NCI-H146 treated with DMSO at 0.1 percent for 48 hours (cell line): ENCODE measurements around the gene MYZAP.

Source experiments
- DNase-seq: peaks from one replicate; lab custom pipeline; 2025; ENCODE audit not compliant: unreplicated experiment; lab: John Stamatoyannopoulos, UW

Gene MYZAP, protein sequence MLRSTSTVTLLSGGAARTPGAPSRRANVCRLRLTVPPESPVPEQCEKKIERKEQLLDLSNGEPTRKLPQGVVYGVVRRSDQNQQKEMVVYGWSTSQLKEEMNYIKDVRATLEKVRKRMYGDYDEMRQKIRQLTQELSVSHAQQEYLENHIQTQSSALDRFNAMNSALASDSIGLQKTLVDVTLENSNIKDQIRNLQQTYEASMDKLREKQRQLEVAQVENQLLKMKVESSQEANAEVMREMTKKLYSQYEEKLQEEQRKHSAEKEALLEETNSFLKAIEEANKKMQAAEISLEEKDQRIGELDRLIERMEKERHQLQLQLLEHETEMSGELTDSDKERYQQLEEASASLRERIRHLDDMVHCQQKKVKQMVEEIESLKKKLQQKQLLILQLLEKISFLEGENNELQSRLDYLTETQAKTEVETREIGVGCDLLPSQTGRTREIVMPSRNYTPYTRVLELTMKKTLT

DNA sequence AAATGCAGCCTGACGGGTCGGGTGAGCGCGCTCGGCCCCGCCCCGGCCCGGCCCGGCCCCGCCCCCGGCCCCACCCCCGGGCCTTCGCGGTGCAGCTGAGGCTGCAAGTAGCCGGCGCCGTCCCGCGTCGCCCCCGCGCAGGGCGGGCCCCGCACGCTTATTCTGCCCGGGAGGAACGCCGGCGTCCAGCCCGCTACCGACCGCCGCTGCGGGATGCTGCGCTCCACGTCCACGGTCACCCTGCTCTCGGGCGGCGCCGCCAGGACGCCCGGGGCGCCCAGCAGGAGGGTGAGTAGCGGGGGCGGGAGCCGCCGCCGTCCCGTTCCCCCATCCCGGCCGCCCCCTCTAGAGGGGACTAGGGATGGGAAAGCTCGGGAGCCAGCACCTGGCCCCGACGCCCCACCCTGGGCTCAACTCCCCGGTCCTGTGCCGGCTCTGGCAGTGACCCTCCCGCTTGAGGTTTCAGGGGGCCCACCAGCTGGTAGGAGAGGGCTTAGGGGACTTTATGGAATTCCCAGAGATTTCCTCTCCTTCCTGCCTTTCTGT is at the start of gene MYZAP:
Gene MYZAP, plus strand, starts transcription at position 83 of the 546 bp plus-strand sequence. Its CDS starts 131 bp downstream, at position 214.
- DNase-seq = no peak

DNA sequence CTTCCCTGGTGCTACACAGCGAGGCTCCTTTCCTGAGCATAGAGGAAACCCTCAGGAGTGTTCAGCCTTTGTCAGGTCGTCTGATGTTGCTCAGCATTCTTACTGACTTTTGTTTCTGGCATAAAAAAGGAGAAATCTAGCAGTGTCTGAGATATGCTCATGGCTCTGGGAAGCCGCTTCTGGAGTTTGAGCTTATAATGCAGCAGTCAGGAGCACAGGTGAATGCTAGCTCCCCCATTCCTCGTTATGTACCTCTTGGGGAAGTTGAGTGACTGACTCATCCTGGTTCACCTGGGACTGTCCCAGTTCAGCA is 49.2 kb upstream of the MYZAP start:
- DNase-seq = no peak

DNA sequence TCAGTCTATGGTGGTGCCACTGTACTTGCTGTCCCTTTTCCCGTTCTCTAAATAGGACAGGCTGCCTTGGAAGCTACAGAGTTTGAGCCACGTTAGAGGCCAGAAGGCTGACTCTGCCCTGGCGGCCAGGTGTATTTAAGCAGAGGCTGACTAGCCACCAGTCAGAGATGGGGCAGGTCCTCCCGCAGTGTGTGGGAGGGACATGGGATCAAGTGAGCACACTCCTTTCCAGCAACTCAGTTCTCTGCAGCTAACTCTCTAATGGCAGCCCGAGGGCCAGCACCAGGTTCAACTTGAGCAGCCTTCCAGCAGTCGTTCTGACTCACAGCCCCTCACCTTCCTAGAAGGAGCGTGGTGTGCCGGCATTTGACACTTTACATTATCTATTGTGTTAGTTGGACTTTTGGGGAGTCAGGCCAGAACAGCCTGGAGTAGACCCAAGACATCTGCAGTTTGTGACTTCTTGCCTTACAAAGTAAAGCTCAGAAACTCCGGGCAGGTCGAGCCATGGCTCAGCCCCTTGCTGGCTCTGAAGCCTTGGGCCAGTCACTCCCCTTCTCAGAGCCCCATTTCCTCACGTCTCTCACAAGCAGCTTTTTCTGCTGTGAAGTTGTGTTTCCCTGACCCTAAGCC is 46.7 kb upstream of the MYZAP start:
- no peak for DNase-seq

DNA sequence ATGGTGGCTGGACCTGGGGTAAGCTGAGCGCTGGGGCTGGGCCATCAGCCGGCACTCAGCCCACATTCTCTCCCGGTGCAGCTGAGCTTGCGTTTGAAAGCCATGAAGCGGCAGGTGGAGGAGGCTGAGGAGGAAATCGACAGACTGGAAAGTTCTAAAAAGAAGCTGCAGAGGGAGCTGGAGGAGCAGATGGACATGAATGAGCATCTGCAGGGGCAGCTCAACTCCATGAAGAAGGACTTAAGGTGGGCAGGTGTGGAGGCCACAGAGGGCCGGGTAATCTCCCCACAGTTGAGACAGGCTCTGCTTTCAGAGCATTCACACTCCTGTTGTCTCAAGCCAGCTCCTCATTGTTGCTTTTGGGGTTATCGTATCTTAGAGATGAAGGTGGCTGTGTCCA is 45.7 kb upstream of the MYZAP start:
- no peak for DNase-seq

DNA sequence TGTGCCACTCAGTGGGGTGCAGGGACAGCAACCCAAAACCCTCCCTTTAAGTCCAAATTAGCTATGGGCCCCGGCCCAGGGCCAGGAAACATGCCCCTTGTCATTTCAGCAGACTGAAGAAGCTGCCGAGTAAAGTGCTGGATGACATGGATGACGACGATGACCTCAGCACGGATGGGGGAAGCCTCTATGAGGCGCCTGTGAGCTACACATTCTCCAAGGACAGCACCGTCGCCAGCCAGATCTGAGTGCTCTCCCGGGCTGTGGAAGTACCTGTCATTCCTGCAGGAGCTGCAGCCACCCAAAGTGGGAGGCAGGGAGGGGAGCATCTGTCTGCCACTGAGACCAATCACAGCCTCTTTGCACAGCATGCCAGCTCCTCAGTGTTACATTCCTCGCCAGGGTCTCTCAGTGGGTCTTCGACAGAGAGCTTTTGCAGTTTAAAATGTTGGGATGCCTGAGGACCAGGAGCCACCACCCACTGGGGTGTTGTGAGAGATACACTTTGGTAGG is 44.4 kb upstream of the MYZAP start:
- no peak for DNase-seq

DNA sequence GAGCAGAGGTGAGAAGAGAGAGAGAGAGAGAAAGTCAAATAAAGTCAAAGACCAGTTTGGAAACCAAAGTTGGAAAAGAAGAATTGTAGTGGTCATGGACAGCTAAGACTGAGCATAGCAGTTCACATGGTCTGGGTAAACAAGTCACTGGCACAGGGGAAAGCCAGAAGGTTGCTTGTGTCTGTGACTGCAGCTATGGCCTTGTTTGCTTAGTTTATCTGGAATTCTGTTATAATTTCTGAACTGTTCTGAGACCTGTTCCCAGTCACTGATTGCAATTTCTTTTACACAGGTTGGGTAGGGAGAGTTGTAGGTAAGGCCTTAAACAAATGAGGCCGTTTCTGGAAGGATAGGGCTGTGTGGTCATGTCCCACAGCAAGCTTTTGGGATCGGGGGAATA is 43.4 kb upstream of the MYZAP start:
- DNase-seq = no peak

DNA sequence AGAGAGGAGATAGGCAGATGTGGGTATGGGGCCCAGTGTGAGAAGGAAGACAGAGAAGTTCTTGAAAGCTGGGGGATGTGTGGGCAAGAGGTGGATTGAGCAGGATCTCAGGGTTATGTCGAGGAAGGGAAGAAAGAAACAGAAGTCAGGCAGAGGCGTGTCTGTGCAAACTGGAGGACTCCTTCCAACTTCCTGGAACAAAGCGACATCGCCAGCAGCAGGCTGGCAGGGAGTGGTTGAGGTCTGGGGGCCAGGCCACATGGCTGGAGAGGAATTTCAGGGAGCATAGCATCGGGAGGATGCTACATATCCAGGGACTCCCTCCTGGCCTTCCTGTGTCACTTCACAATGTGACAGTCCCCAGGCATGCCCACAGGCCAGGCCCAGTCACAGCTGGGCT is 42.9 kb upstream of the MYZAP start:
- DNase-seq = no peak

DNA sequence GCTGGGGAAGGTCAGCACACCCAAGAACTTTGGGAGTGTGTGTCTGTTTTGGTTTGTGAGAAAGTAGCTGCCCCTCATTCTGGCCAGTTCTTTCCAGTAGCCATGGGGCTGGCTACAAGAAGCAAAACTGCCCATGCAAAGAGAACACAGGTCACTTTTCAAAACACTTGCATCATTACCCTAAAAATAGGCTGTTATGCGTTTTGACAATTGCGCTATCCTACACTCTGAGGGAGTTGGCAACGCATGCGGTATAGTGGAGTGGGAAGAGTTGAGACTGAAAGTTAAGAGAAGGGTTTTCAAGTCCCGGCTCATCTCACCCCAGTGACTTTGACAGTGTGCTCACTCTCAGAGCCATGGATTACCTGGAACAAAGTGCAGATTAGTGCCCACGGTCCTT is 41.8 kb upstream of the MYZAP start:
- DNase-seq = no peak

DNA sequence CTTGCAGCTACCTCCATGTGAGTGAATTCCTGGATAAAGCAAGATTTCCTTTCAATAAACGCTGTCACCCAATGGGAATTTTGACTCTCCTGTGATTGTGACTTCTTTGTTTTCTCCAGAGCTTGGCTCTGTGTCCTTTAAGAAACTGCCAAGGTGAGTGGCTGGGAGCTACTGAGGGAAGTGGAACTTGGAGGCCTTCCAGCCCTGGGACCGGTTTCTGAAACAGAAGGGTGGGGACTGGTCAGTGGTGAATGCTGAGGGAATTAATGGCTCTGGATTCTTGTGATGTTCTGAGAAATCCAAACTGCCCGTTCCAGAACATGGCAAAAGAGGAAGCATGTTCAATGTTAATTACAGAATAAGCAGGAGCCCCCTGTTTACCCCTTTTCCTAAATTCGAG is 41.1 kb upstream of the MYZAP start:
- DNase-seq = no peak

DNA sequence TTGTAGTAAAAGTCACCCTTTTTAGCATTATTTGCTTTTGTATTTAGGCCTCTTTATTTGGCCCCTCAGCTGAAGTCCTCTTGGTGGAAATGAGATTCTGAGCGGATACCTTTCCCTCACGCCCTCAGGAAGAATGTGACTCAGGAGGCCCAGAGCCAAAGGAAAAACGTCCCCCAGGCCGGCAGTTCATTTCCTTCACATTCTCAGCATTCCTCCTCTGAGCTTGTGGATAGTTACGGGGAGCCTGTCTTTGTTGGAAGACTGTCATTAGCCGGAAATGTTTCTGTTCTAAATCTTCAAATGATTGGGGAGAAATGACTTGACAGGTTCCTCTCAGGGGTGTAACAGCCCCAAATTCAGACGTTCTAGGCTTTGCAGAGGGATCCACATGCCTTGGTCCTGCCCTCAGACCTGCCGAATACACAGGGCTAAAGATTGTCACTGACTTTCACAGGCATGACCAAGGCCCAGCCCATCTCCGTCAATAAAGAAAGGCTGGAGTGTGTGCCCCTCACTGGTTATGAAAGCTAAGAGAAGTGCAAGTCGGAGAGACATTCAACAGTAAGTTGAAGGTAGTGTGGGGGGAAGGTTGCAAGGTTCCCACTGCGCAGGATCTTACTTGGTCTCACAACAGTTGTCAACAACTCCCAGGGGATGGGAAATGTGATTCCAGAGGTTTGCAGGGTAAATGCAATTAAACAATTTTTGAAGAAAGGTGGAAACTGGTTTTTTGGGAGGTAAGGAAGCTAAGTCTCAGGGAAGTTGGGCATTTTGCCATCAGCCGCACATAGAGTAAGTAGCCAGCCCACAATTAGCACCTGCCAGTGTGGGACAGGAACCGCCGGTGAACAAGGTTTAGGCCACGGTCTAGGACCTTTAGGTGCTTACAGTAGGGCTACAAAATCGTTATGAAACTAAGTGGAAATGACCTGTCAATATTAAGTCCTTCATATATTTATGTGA is 39.7 kb upstream of the MYZAP start:
- DNase-seq = no peak

DNA sequence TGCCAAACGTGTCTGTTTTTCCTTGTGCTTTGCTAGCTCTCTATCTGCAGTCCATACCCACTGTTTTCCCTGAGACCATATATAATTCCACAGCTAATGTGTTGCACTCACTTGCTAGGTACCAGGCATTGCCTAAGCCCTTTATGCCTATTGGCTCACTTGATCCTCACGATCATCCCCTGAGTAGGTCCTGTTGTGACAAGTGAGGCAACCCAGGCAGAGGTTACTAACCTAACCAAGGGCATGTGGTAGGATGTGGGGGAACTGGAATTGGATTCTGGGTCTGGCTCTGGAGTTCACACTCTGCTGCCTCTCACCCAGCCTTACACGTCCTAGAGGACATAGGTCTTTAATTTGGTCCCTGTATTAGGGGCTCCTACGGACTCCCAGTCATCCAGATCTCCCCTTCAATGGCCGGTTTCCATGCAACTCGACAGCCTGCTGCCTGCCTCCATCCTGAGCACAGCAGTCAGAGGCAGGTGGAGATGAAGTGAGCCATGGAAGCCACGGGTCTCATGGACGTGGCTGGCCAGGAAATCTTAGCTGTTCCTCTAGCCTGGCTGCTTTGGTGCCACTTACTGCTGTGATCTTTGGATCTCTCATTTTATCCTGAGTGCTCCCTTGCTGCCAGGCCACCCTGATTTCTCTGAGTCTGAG is 38.9 kb upstream of the MYZAP start:
- no peak for DNase-seq

DNA sequence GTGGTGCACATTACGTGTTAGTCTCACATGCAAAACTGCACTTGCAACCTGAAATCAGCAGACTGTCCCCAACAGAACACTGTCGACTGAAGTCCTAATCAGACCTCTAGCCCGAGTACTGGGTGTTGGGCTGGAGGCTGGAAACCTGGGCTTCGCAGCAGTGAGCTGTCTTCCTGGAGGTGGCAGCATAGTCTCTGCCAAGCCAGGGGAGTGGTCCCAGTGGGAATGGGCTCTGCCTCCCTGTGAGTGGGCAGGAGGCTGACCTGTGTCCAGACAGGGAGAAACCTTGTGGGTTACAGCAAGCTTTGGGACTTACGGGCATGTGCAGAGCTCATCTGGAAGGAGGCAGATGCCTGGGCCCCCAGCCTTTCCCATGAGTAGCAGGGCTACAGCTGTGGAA is 38.2 kb upstream of the MYZAP start:
- DNase-seq = no peak

DNA sequence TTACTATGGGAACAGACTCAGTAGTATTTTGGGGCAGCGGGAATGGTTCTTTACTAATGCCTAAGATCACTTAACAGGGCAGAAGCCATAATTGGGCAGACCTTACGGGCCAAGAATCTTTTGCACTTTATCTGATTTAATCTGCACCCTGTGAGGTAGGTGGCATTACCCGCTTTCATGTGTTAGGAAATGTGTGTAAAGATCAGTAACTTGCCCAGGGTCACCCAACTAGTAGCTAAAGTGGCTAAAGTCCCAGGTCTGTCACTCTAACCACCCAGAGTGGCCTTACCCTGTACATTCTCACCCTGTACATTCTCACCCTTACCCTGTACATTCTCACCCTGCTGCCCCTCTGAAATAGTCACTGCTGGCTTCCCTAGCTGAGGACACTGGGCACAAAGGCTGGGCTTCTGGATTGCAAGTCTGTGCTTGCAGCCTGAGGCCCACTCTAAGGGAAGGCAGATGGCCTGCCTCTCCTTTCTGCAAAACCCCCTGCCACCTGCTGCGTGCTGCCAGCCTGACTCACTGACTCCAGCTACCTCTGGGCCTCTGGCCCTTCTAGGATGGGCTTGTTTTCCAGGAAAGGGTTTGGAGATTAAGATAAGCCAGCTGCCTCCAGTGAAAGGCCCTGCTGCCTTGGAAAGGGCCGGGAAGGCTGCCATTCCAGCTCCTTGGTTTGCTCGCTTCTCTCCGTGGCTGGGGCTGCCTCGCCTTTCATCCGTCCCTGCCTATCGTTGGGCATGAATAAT is 37.5 kb upstream of the MYZAP start:
- peak; percentile 49 for DNase-seq

DNA sequence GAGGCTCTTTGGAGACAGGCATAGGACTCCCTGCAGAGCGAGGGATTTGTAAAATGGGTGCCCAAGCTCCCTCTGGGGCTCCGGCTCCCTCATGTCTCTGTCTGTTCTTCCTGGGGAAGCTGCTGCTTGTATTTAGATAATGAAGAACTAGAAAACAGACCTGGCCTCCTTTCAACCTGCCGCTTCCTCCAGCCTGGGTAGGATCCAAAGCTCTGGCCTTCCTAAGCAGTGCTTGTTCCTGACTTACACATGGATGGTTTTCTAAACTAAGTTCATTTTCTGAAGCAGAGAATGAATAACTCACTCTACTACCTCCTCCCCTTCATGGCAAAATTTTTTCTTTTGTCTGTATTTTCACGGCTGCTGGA is 36.9 kb upstream of the MYZAP start:
- DNase-seq = no peak

DNA sequence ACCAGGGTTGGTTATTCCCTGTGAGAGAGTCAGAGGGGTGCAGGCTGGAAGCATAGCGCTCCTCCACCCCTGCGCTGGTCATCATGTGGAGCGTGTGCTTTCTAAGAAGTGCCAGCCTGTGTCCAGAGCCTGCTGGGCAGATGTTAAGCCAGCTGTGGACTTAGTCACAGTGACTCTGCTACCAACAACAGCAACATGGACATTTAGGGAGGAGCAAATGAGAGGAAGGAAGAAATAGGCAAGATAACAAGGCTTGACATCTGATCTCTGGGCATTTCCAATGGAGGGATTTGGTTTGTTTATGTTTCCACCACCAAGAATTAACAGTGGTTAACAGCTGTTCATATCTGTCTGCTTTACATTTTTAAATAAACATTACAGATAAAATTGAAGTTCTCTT is 36.4 kb upstream of the MYZAP start:
- no peak for DNase-seq

DNA sequence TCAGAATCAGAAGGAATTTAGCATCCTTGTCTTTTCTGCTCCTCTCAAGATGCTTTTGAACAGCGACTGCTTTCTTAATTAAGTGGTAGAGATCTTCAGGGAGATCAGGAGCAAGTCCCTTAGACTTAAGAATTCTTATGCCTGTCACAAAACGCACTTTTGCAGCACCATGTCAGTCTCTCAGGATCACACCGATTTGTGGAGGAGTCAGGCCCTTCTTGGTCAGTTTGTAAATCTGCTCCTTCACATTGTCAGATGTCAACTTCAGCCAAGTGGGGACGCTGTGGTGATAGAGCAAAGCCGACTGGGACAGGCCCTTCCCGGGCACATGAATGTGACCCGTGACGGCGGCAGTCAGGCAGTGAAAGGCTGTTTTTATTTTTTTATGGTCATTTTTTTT is 35.7 kb upstream of the MYZAP start:
- DNase-seq = no peak

DNA sequence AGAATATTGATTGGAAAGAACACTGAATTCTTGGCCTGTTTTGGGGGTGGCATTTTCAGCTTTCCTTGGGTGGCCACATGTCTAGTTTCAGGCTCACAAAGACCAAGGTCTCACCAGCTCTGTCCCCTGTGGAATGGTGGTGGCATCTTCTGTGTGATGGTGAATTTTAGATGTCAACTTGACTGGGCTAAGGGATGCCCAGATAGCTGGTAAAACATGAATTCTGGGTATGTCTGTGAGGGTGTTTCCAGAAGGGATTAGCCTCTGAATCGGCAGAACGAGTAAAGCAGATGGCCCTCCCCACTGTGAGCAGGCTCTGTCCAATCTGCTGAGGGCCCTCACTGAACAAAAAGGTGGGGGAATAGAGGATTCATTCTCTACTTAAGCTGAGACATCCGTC is 34.4 kb upstream of the MYZAP start:
- DNase-seq = no peak

DNA sequence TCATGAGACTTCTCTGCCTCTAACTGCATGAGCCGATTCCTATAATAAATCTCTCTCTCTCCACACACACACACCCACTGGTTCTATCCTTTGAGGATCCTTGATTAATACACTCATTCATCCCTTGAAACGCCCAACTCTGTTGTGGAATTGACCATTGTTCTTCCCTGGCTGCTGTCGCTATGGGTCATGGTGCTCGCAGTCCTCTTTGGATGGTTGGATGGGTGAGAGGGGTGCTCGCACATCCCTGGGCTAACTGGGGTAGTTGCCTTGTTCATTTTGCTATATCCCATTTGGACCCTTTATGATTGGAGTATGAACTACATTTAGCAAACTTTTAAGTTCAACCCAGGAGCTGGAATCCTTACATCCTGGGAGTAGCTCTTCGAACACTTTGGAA is 33.9 kb upstream of the MYZAP start:
- no peak for DNase-seq

DNA sequence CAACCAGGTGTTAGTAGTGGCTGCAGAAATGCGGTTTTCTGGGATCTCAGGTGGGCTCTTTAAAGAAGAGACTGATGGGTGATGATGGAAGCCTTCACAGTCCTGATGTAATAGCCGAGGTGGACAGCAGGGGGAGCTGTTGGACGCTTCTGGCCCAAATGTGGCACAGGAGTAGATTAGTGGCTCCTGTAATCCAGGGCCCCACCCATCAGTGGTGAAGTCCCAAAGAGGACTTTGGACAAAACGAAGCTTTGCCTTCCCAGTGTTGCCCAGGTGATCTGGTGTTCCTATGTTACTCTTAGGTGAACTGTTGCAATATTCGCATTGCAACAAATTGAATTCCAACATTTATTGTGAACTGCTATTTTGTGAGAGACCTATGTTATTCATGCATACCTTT is 31.8 kb upstream of the MYZAP start:
- peak; percentile 20 for DNase-seq
